GM21515 (cell line): Measurements from ENCODE around the gene DPP6.

Source experiments
- ATAC-seq: cut with Tn5 transposase; IDR thresholded peaks from one replicate; pipeline ENCODE4 v1.9.1; 2021; ENCODE audit not compliant: unreplicated experiment

Gene DPP6

GRCh38 chr7:154684666-154685563, 632.7 kb downstream of the DPP6 start:
- no peak for ATAC-seq

GRCh38 chr7:154685564-154685901, 633.3 kb downstream of the DPP6 start:
- no peak for ATAC-seq

- no peak for ATAC-seq
Measured at GRCh38 chr7:154686305-154686704, 634.1 kb downstream of the DPP6 start.

- no peak for ATAC-seq
Measured at GRCh38 chr7:154688952-154689351, 636.8 kb downstream of the DPP6 start.

GRCh38 chr7:154690411-154690810, 638.2 kb downstream of the DPP6 start:
- no peak for ATAC-seq

- ATAC-seq, result no peak
Measured at GRCh38 chr7:154693661-154694060, 641.5 kb downstream of the DPP6 start.

GRCh38 chr7:154695836-154696235, 643.6 kb downstream of the DPP6 start:
- ATAC-seq, result no peak

GRCh38 chr7:154696556-154696955, 644.4 kb downstream of the DPP6 start:
- ATAC-seq, result no peak

- ATAC-seq, result no peak
Measured at GRCh38 chr7:154698726-154699291, 646.6 kb downstream of the DPP6 start.

- no peak for ATAC-seq
Measured at GRCh38 chr7:154699417-154699816, 647.2 kb downstream of the DPP6 start.

GRCh38 chr7:154709840-154710520, 657.8 kb downstream of the DPP6 start:
- no peak for ATAC-seq

GRCh38 chr7:154720016-154720415, 667.8 kb downstream of the DPP6 start:
- no peak for ATAC-seq

GRCh38 chr7:154721086-154721485, 668.9 kb downstream of the DPP6 start:
- no peak for ATAC-seq

GRCh38 chr7:154726368-154726767, 674.2 kb downstream of the DPP6 start:
- no peak for ATAC-seq

GRCh38 chr7:154729056-154729455, 676.9 kb downstream of the DPP6 start:
- ATAC-seq, result no peak

- ATAC-seq, result no peak
Measured at GRCh38 chr7:154735766-154736165, 683.6 kb downstream of the DPP6 start.

GRCh38 chr7:154736389-154736788, 684.2 kb downstream of the DPP6 start:
- no peak for ATAC-seq

GRCh38 chr7:154738216-154738615, 686.0 kb downstream of the DPP6 start:
- ATAC-seq, result no peak

GRCh38 chr7:154741131-154741530, 688.9 kb downstream of the DPP6 start:
- no peak for ATAC-seq

GRCh38 chr7:154743206-154743605, 691.0 kb downstream of the DPP6 start:
- ATAC-seq, result no peak

GRCh38 chr7:154744256-154744860, 692.2 kb downstream of the DPP6 start:
- ATAC-seq, result peak; percentile 63

- no peak for ATAC-seq
Measured at GRCh38 chr7:154744861-154745258, 692.7 kb downstream of the DPP6 start.
